Ovary (tissue), 3 donors: Measurements from ENCODE around the gene BBS9.

Experiments used
- EP300 ChIP-seq: sonication (generic); formaldehyde crosslinking; IDR thresholded peaks from one replicate; pipeline ENCODE4 v1.6.1; 2017; ENCODE audit warnings: antibody characterized with exemption
- POLR2A ChIP-seq: fragments of 450-650 bp; IDR thresholded peaks from one replicate; pipeline ENCODE4 v1.6.1; 2017; ENCODE audit warnings: antibody characterized with exemption, mild to moderate bottlenecking, moderate library complexity
- TF ChIP-seq, protein P1 (sequence below), 3 donors: fragments of 450-650 bp in 2 of 3; fragments of 200-600 bp in 1 of 3; IDR thresholded peaks; one replicate each; pipeline versions ENCODE4 v1.5.1 to v1.8.0; 2016 to 2022; ENCODE audit warnings: antibody characterized with exemption in 3 of 3, mild to moderate bottlenecking in 1 of 3
- donor health status: DM: no; HTN: no; CAD: no.

- TF ChIP-seq EP300 (no peak), POLR2A (no peak)
- TF ChIP-seq, protein P1, sequence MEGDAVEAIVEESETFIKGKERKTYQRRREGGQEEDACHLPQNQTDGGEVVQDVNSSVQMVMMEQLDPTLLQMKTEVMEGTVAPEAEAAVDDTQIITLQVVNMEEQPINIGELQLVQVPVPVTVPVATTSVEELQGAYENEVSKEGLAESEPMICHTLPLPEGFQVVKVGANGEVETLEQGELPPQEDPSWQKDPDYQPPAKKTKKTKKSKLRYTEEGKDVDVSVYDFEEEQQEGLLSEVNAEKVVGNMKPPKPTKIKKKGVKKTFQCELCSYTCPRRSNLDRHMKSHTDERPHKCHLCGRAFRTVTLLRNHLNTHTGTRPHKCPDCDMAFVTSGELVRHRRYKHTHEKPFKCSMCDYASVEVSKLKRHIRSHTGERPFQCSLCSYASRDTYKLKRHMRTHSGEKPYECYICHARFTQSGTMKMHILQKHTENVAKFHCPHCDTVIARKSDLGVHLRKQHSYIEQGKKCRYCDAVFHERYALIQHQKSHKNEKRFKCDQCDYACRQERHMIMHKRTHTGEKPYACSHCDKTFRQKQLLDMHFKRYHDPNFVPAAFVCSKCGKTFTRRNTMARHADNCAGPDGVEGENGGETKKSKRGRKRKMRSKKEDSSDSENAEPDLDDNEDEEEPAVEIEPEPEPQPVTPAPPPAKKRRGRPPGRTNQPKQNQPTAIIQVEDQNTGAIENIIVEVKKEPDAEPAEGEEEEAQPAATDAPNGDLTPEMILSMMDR (IDR thresholded peaks at IDR 0.05), result no peak
These were observed 522.7 kb downstream of the BBS9 start for GRCh38 chr7:33651998-33652515.
